ENCODE data around the gene ST3GAL6. TPM values are rescaled to one million over a fixed set of nuclear protein-coding genes. Genes with fewer than 3 reads are reported as not detected.
A peak's percentile ranks its signal among the peaks of the same experiment; 100 is the strongest.

ST3GAL6 gene
- total and polyA plus RNA-seq, 2 of the 4 experiments (the other 2 are of a cell fraction): 0.36 to 0.99 TPM

- Histone ChIP-seq H3K27me3 (ENCODE audit: control insufficient read depth, insufficient read depth, low read length) (no peaks in the 10 kb centered on the region), H2BK120ac (ENCODE audit: low read depth, low read length) (peak overlapping the region; percentile 41; the same call in 1 of the 2 replicates), H2AFZ (replicated peaks; ENCODE audit: low read length, poor library complexity) (no peak overlapping the region), H3K4me3 (ENCODE audit: insufficient read depth, low read depth, low read length) (no peak overlapping the region), H3K4ac (ENCODE audit: low read depth, low read length) (peak overlapping the region; percentile 57), H3K23ac (ENCODE audit: low read depth, low read length) (no peak overlapping the region; the same call in 1 of the 2 replicates), H4K20me1 (ENCODE audit: insufficient read depth, low read length) (no peaks in the 10 kb centered on the region), H3K4me2 (ENCODE audit: low read depth, low read length) (no peak overlapping the region), H3K27ac (ENCODE audit: insufficient read depth, low read length) (peak overlapping the region; percentile 11; the same call in 1 of the 2 replicates), H4K5ac (ENCODE audit: low read depth, low read length) (peak overlapping the region; percentile 57), H3K36me3 (ENCODE audit: control insufficient read depth, insufficient read depth, low read length) (no peaks in the 10 kb centered on the region), H2BK20ac (ENCODE audit: low read depth, low read length) (peak overlapping the region; percentile 51), H3K79me1 (ENCODE audit: low read depth in 1 of 2, low read length in 2 of 2) (0 out of 4 replicates have a peak, but pooled peaks cover 0 to 4% of the 10 kb centered on the region in 2 experiments), H3K9ac (ENCODE audit: low read depth, low read length) (no peak overlapping the region), H3K18ac (ENCODE audit: low read depth, low read length) (peak overlapping the region; percentile 76; the same call in 1 of the 2 replicates), H2AK9ac (replicated peaks; ENCODE audit: low read depth, low read length, poor library complexity) (no peak overlapping the region), H3K9me3 (ENCODE audit: control insufficient read depth, insufficient read depth, low read length) (no peaks in the 10 kb centered on the region), H2AK5ac (ENCODE audit: low read depth, low read length) (peak overlapping the region; percentile 76; the same call in 1 of the 2 replicates), H4K8ac (ENCODE audit: low read depth in 2 of 2, low read length in 2 of 2) (no peak overlapping the region), H3K14ac (replicated peaks; ENCODE audit: low read depth, low read length) (peak overlapping the region; percentile 50; the same call in 1 of the 2 replicates), H3K4me1 (ENCODE audit: control insufficient read depth, insufficient read depth, low read length) (peaks cover 10% of the 10 kb centered on the region), H2BK5ac (ENCODE audit: low read depth, low read length, poor library complexity, severe bottlenecking) (peak overlapping the region; percentile 22), H3K56ac (ENCODE audit: extremely low read depth, insufficient read depth, low read length) (no peak overlapping the region), H2BK15ac (ENCODE audit: low read depth, low read length) (peak overlapping the region; percentile 24; the same call in 2 of the 3 replicates), H4K91ac (ENCODE audit: insufficient read depth, low read depth, low read length) (peak overlapping the region; percentile 5), H3K9me1 (ENCODE audit: insufficient read depth, low read length) (peaks cover 17% of the 10 kb centered on the region)
- dilution Hi-C loops (cut with HindIII; ENCODE audit: low sequenced_read_pairs, unreplicated experiment): no loop called here
- ChIA-PET CTCF (no interaction called here), POLR2A (ENCODE audit: unreplicated experiment) (no interaction called here)
- no TSS peak for BruUV-seq (replicated peaks)
- DNase-seq (no peak), ATAC-seq (ENCODE audit: low read depth) (no peak)
- no CpG with 5 or more reads among the region's 5 CpGs for WGBS, 2 experiments (ENCODE audit: extremely low coverage in 2 of 2, insufficient read length in 1 of 2)
- no peak for TF ChIP-seq MAFK (IDR thresholded peaks at IDR 0.05; ENCODE audit: low read depth, low read length)
- TF ChIP-seq CEBPB (IDR thresholded peaks at IDR 0.05; ENCODE audit: low read depth, low read length): no peak
- TF ChIP-seq MAZ (IDR thresholded peaks at IDR 0.05; ENCODE audit: borderline replicate concordance, low read depth, low read length): no peak
- no peak for TF ChIP-seq ELK1 (IDR thresholded peaks at IDR 0.05; ENCODE audit: borderline replicate concordance, low read depth, low read length)
- TF ChIP-seq BHLHE40 (IDR thresholded peaks at IDR 0.05; ENCODE audit: low read depth, low read length): no peak
- no peak for TF ChIP-seq CHD1 (IDR thresholded peaks at IDR 0.05; ENCODE audit: low read depth, low read length)
- TF ChIP-seq USF2 (IDR thresholded peaks at IDR 0.05; ENCODE audit: low read depth, low read length): no peak
- TF ChIP-seq RCOR1 (IDR thresholded peaks at IDR 0.05; ENCODE audit: insufficient replicate concordance, low read length): no peak
- TF ChIP-seq RFX5 (IDR thresholded peaks at IDR 0.05; ENCODE audit: low read depth, low read length): no peak
- TF ChIP-seq CTCF (conservative IDR thresholded peaks at IDR 0.05; ENCODE audit: low read depth, low read length): no peak
- no peak for TF ChIP-seq SMC3 (IDR thresholded peaks at IDR 0.05; ENCODE audit: low read depth, low read length)
- no peak for TF ChIP-seq RAD21 (IDR thresholded peaks at IDR 0.05; ENCODE audit: low read length)
- no peak for TF ChIP-seq MXI1 (IDR thresholded peaks at IDR 0.05; ENCODE audit: borderline replicate concordance, low read depth, low read length)
- TF ChIP-seq NFE2L2 (IDR thresholded peaks at IDR 0.05; ENCODE audit: low read depth, low read length): no peak
- no peak for TF ChIP-seq FOS (IDR thresholded peaks at IDR 0.05; ENCODE audit: low read depth, low read length)
- TF ChIP-seq POLR2A (IDR thresholded peaks at IDR 0.05; ENCODE audit: low read depth, low read length): no peak
- intact Hi-C loops (cut with micrococcal nuclease): no loop called here
- in situ Hi-C loops (cut with MboI; ENCODE audit: low sequenced_read_pairs): loop anchor here (10.0 kb wide), 1 partner anchor 179 kb away; no protein-coding TSS in a partner anchor
Observed at GRCh38 chr3:98784042-98784441, 20.9 kb downstream of the ST3GAL6 start.

All from IMR-90 (cell line).